ENCODE measurements around the gene SOX21.

SOX21 gene

GRCh38 chr13:94677799-94678198, 34.5 kb downstream of the SOX21 start:
- TF ChIP-seq CTCF (IDR thresholded peaks at IDR 0.05; ENCODE audit: insufficient read depth, low read length, poor library complexity, severe bottlenecking): no peak
- DNase-seq (ENCODE audit: extremely low read depth, insufficient read length): no peak
- H3K4me3 ChIP-seq (replicated peaks; ENCODE audit: low read depth, low read length): no peak overlapping the region
- H3K36me3 ChIP-seq (ENCODE audit: control insufficient read depth, insufficient read depth, low read length): no peaks in the 10 kb centered on the region
- no peaks in the 10 kb centered on the region; the same call in none of the 2 replicates for H3K27me3 ChIP-seq (replicated peaks; ENCODE audit: control insufficient read depth, insufficient read depth, low read length)

DNA sequence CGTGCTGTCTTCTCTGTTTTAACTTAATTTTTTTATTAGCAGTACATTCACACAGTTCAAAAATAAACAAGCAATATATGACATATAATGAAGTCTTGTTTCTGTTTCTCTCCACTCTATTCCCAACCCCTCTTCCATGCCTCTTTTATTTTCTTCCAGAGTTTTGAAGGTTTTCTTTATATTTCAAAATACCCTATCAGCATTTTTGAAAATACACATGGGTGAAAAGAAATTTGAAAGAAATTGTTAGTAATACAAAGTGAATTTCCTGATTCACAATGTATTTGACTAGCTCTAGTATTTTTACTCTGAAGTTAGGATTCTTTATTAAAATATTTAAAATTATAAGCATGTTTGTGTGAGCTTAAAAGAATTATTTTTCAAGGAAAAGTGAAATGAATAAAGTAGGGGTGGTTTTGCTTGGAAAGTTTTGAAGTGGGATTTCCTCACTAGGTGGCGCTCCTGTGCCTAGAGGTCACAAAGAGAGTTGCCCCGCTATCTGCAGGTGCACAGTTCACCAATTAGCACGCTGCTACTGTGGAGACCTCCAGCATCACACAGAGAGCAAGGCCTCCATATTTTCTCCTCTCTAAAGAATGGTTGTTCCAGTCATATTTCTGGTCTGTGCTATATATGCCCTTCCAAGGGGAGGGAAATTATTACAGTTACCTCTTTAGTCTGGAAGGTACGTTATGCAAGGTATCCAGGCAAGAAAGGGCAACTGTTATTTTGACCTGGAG, 37.6 kb downstream of the SOX21 start:
- Histone ChIP-seq H3K4me3 (replicated peaks; ENCODE audit: low read depth, low read length) (no peak overlapping the region), H3K27me3 (replicated peaks; ENCODE audit: control insufficient read depth, insufficient read depth, low read length) (no peaks in the 10 kb centered on the region; the same call in none of the 2 replicates), H3K36me3 (ENCODE audit: control insufficient read depth, insufficient read depth, low read length) (no peaks in the 10 kb centered on the region)
- peak; percentile 83 for TF ChIP-seq CTCF (IDR thresholded peaks at IDR 0.05; ENCODE audit: insufficient read depth, low read length, poor library complexity, severe bottlenecking)
- DNase-seq (ENCODE audit: extremely low read depth, insufficient read length): no peak

GRCh38 chr13:94673851-94674250, 38.5 kb downstream of the SOX21 start:
- TF ChIP-seq CTCF (IDR thresholded peaks at IDR 0.05; ENCODE audit: insufficient read depth, low read length, poor library complexity, severe bottlenecking): no peak
- H3K27me3 ChIP-seq (replicated peaks; ENCODE audit: control insufficient read depth, insufficient read depth, low read length): no peaks in the 10 kb centered on the region; the same call in none of the 2 replicates
- H3K4me3 ChIP-seq (replicated peaks; ENCODE audit: low read depth, low read length): no peak overlapping the region
- H3K36me3 ChIP-seq (ENCODE audit: control insufficient read depth, insufficient read depth, low read length): no peaks in the 10 kb centered on the region
- DNase-seq (ENCODE audit: extremely low read depth, insufficient read length): no peak

- no peak for TF ChIP-seq CTCF (IDR thresholded peaks at IDR 0.05; ENCODE audit: insufficient read depth, low read length, poor library complexity, severe bottlenecking)
- Histone ChIP-seq H3K36me3 (ENCODE audit: control insufficient read depth, insufficient read depth, low read length) (no peaks in the 10 kb centered on the region), H3K4me3 (replicated peaks; ENCODE audit: low read depth, low read length) (no peak overlapping the region), H3K27me3 (replicated peaks; ENCODE audit: control insufficient read depth, insufficient read depth, low read length) (no peaks in the 10 kb centered on the region)
- no peak for DNase-seq (ENCODE audit: extremely low read depth, insufficient read length)
These were observed 39.9 kb downstream of the SOX21 start for GRCh38 chr13:94672400-94672799.

- TF ChIP-seq CTCF (IDR thresholded peaks at IDR 0.05; ENCODE audit: insufficient read depth, low read length, poor library complexity, severe bottlenecking): no peak
- H3K27me3 ChIP-seq (replicated peaks; ENCODE audit: control insufficient read depth, insufficient read depth, low read length): no peaks in the 10 kb centered on the region
- no peak overlapping the region for H3K4me3 ChIP-seq (replicated peaks; ENCODE audit: low read depth, low read length)
- H3K36me3 ChIP-seq (ENCODE audit: control insufficient read depth, insufficient read depth, low read length): no peaks in the 10 kb centered on the region
- no peak for DNase-seq (ENCODE audit: extremely low read depth, insufficient read length)
These were observed 45.2 kb downstream of the SOX21 start for GRCh38 chr13:94667190-94667589.

Data from GM06990 (cell line).